ENCODE measurements around the gene FARS2. TPM values are rescaled to one million over a fixed set of nuclear protein-coding genes. Genes with fewer than 3 reads are reported as not detected.
A peak's percentile ranks its signal among the peaks of the same experiment; 100 is the strongest.

The FARS2 gene
- total and polyA plus RNA-seq, 7 experiments from 2014 or later: 16.2 to 28.1 (median 20.8) TPM

DNA sequence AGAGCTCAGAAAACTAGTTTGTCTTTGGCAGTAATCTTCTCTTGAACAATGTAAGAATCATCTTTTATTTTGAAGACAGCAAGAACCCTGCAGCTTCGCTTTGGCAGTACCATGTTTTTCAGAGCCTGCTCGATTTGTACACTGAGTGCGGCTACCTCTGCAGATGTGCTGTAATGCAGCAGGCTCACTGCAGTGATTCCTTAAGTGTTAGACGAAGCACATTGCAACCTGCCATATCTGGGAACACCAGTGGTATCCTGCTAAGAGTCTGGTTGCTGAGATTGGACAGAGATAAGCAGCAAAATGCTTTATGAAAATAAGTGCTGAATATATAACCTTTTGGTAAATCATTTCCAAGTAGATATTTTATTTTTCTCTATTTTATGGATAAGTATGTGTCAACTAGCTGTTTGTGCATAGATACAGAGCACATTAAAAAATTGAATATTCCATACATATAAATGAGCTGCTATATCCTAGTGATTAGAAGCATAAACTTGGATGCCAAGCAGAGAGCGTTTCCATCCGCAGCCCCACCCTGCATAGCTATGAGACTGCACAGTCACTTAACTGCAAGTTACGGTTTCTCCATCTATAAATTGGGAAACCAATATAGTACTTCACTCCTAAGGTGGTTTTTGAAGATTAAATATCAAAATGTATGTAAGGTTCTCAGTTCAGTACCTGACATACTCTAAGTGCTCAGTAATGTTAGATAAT, 328.3 kb downstream of the FARS2 start:
- Mint-ChIP-seq H3K4me3 (no peak overlapping the region), H3K4me1 (peaks cover 0 to 12% (median 0%) of the 10 kb centered on the region in 7 donors), H3K36me3 (peaks cover 0 to 42% (median 21%) of the 10 kb centered on the region in 5 donors), H3K27ac (no peak overlapping the region), H3K9me3 (peaks cover 0 to 14% (median 9%) of the 10 kb centered on the region in 11 donors), H3K27me3 (no peaks in the 10 kb centered on the region)
- ChIA-PET POLR2A (no interaction called here), CTCF (interaction anchor here (1.1 kb wide), 1 partner anchor 32 kb away, joined by 3 read pairs; no protein-coding TSS in a partner anchor)
- ATAC-seq (no peak), DNase-seq (no peak)
- no peaks in the 10 kb centered on the region for H3K27me3 ChIP-seq (ENCODE audit: control insufficient read depth in 2 of 2, insufficient read depth in 2 of 2, low read length in 2 of 2)
- no peaks in the 10 kb centered on the region for H3K9me3 ChIP-seq (ENCODE audit: control insufficient read depth in 2 of 3, low read length in 3 of 3)
- H3K4me1 ChIP-seq (ENCODE audit: control insufficient read depth in 2 of 2, insufficient read depth in 2 of 2, low read length in 2 of 2): no peaks in the 10 kb centered on the region
- intact Hi-C loops (cut with micrococcal nuclease): loop anchor here in 1 of 2 donors (10.0 kb wide), 1 partner anchor 155 kb away; no protein-coding TSS in a partner anchor
- no peaks in the 10 kb centered on the region for H3K36me3 ChIP-seq (ENCODE audit: control insufficient read depth in 2 of 3, insufficient read depth in 3 of 3, low read length in 3 of 3)
- H3K27ac ChIP-seq (ENCODE audit: low read depth, low read length): no peak overlapping the region
- H3K4me3 ChIP-seq (ENCODE audit: low read length): no peak overlapping the region

DNA sequence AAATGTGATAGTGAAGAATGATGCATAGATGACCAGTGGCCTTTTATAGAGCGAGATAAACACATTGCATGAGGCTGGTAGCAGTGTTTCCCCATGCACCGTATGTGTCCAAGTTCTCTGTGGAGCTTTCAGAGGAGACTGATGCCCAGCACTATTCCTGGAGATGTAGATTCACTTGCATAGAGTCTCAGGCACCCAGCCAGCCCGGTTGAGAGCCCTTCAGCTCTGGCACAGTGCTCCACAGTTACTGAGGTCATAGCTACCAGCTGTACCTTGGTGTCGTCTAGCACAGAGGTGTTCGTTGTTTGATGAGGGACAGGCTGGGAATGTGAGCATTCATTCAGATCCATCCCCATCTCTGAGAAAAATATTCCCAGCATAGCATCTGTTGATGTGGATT, 328.9 kb downstream of the FARS2 start:
- POLR2A ChIA-PET: no interaction called here
- no peak for DNase-seq

DNA sequence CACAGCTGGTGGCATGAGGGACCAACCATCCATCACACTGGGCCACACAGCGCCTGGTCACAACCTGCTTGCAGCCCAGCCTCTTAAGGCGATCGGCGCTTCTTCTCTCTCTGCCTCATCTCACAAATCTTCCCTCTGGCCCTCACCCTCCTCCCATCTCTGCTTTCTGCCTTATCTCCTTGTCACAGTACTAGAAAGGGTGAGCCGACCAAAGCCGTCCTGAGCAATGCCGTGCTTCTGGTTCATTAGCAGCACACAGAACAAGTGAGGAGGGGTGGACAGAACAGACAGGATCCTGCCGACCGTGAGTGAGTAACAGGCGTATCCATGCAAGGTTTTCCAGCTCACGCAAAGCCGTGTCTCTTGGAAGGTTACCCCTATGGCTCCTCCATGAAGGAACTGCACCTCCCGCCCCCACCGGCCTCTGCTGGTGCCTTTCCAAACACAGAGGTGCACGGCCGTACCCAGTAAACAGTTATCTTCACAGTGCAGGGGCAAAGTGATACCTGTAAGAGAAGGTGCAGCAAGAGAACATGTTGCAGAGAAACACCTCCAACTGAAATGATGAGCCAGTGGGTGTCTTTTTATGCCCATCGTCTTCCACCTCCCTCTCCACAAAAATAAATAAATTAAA, 331.7 kb downstream of the FARS2 start:
- Mint-ChIP-seq H3K27me3 (no peaks in the 10 kb centered on the region), H3K36me3 (peaks cover 0 to 41% (median 5%) of the 10 kb centered on the region in 5 donors), H3K4me3 (no peak overlapping the region), H3K27ac (peak overlapping the region in 1 of 9 donors; percentile 55), H3K4me1 (peaks cover 0 to 12% (median 0%) of the 10 kb centered on the region in 7 donors), H3K9me3 (no peaks in the 10 kb centered on the region)
- H3K27ac ChIP-seq (ENCODE audit: low read depth, low read length): no peak overlapping the region
- ChIA-PET POLR2A (no interaction called here), CTCF (no interaction called here)
- H3K4me3 ChIP-seq (ENCODE audit: low read length): no peak overlapping the region
- H3K36me3 ChIP-seq (ENCODE audit: control insufficient read depth in 2 of 3, insufficient read depth in 3 of 3, low read length in 3 of 3): no peaks in the 10 kb centered on the region
- DNase-seq (no peak), ATAC-seq (no peak)
- H3K9me3 ChIP-seq (ENCODE audit: control insufficient read depth in 2 of 3, low read length in 3 of 3): no peaks in the 10 kb centered on the region
- no peaks in the 10 kb centered on the region for H3K4me1 ChIP-seq (ENCODE audit: control insufficient read depth in 2 of 2, insufficient read depth in 2 of 2, low read length in 2 of 2)
- intact Hi-C loops (cut with micrococcal nuclease): no loop called here
- no peaks in the 10 kb centered on the region for H3K27me3 ChIP-seq (ENCODE audit: control insufficient read depth in 2 of 2, insufficient read depth in 2 of 2, low read length in 2 of 2)

More for the DNA sequence above, 328.9 kb downstream of the FARS2 start:
- peaks cover 0 to 42% (median 19%) of the 10 kb centered on the region in 5 donors for H3K36me3 Mint-ChIP-seq
- no peak overlapping the region for H3K27ac ChIP-seq (ENCODE audit: low read depth, low read length)
- no peaks in the 10 kb centered on the region for H3K4me1 ChIP-seq (ENCODE audit: control insufficient read depth in 2 of 2, insufficient read depth in 2 of 2, low read length in 2 of 2)
- no peak overlapping the region for H3K4me3 Mint-ChIP-seq
- CTCF ChIA-PET: interaction anchor here (1.1 kb wide), 1 partner anchor 33 kb away, joined by 3 read pairs; no protein-coding TSS in a partner anchor
- peaks cover 0 to 12% (median 0%) of the 10 kb centered on the region in 7 donors for H3K4me1 Mint-ChIP-seq
- intact Hi-C loops (cut with micrococcal nuclease): no loop called here
- H3K27me3 Mint-ChIP-seq: no peaks in the 10 kb centered on the region
- no peak overlapping the region for H3K27ac Mint-ChIP-seq
- no peaks in the 10 kb centered on the region for H3K36me3 ChIP-seq (ENCODE audit: control insufficient read depth in 2 of 3, insufficient read depth in 3 of 3, low read length in 3 of 3)
- H3K9me3 ChIP-seq (ENCODE audit: control insufficient read depth in 2 of 3, low read length in 3 of 3): no peaks in the 10 kb centered on the region
- peaks cover 0 to 14% (median 8%) of the 10 kb centered on the region in 11 donors for H3K9me3 Mint-ChIP-seq
- ATAC-seq: no peak
- no peak overlapping the region for H3K4me3 ChIP-seq (ENCODE audit: low read length)
- H3K27me3 ChIP-seq (ENCODE audit: control insufficient read depth in 2 of 2, insufficient read depth in 2 of 2, low read length in 2 of 2): no peaks in the 10 kb centered on the region

DNA sequence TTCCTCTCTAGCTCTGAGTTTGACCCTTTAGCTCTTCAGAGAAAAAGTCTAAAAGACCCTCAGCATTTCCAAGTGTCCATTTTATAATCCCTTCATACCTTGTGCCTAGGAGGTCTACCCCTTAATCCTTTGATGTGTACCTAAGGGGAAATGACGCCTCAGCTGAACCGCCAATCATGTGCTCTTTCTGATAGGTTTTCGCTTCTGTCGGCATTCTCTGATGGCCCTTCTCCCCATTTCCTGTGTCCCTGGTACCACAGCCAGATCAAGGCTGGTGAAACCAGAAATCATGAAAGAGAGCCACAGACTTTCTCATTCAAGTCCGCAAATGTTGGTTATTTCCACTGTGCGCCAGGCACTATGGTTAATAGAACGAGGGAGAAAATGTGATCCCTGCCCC, 333.9 kb downstream of the FARS2 start:
- no peak for ATAC-seq
- Histone ChIP-seq H3K4me3 (ENCODE audit: low read length) (no peak overlapping the region), H3K36me3 (ENCODE audit: control insufficient read depth in 2 of 3, insufficient read depth in 3 of 3, low read length in 3 of 3) (no peaks in the 10 kb centered on the region), H3K27ac (ENCODE audit: low read depth, low read length) (no peak overlapping the region), H3K9me3 (ENCODE audit: control insufficient read depth in 2 of 3, low read length in 3 of 3) (no peaks in the 10 kb centered on the region), H3K4me1 (ENCODE audit: control insufficient read depth in 2 of 2, insufficient read depth in 2 of 2, low read length in 2 of 2) (no peaks in the 10 kb centered on the region), H3K27me3 (ENCODE audit: control insufficient read depth in 2 of 2, insufficient read depth in 2 of 2, low read length in 2 of 2) (no peaks in the 10 kb centered on the region)
- H3K27me3 Mint-ChIP-seq: no peaks in the 10 kb centered on the region
- no peak for DNase-seq
- peaks cover 0 to 49% (median 11%) of the 10 kb centered on the region in 5 donors for H3K36me3 Mint-ChIP-seq
- intact Hi-C loops (cut with micrococcal nuclease): no loop called here
- H3K4me3 Mint-ChIP-seq: no peak overlapping the region
- no peaks in the 10 kb centered on the region for H3K9me3 Mint-ChIP-seq
- ChIA-PET POLR2A (no interaction called here), CTCF (no interaction called here)
- peaks cover 0 to 4% (median 0%) of the 10 kb centered on the region in 7 donors for H3K4me1 Mint-ChIP-seq
- H3K27ac Mint-ChIP-seq: peak overlapping the region in 1 of 9 donors; percentile 59

DNA sequence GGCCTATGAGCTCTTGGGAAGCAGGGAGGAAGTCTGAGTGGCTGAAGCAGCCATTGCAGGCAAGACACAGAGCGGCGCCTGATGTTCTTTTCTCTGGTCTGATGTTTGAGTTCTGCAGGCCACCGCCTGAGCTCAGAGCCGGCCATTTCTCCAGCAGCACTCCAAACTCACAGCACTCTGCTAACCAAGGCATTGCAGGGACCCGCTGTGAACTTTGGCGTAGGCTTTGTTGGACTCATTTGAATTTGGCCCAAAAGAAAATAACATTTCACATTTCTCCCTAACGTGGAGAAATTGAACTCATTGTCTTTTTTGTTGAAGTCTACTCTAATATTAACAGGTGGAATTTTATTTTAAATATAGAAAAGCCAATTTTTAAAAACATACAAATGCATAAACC, 336.1 kb downstream of the FARS2 start:
- no peak overlapping the region for H3K4me3 Mint-ChIP-seq
- no peak for DNase-seq
- H3K4me1 Mint-ChIP-seq: peaks cover 0 to 4% (median 0%) of the 10 kb centered on the region in 7 donors
- Histone ChIP-seq H3K9me3 (ENCODE audit: control insufficient read depth in 2 of 3, low read length in 3 of 3) (no peaks in the 10 kb centered on the region), H3K4me3 (ENCODE audit: low read length) (no peak overlapping the region), H3K27ac (ENCODE audit: low read depth, low read length) (no peak overlapping the region), H3K27me3 (ENCODE audit: control insufficient read depth in 2 of 2, insufficient read depth in 2 of 2, low read length in 2 of 2) (no peaks in the 10 kb centered on the region), H3K36me3 (ENCODE audit: control insufficient read depth in 2 of 3, insufficient read depth in 3 of 3, low read length in 3 of 3) (no peaks in the 10 kb centered on the region), H3K4me1 (ENCODE audit: control insufficient read depth in 2 of 2, insufficient read depth in 2 of 2, low read length in 2 of 2) (no peaks in the 10 kb centered on the region)
- H3K36me3 Mint-ChIP-seq: peaks cover 0 to 48% (median 15%) of the 10 kb centered on the region in 5 donors
- intact Hi-C loops (cut with micrococcal nuclease): no loop called here
- CTCF ChIA-PET: no interaction called here
- H3K27me3 Mint-ChIP-seq: no peaks in the 10 kb centered on the region
- ATAC-seq: no peak
- POLR2A ChIA-PET: no interaction called here
- peaks cover 0 to 1% (median 0%) of the 10 kb centered on the region in 11 donors for H3K9me3 Mint-ChIP-seq
- no peak overlapping the region for H3K27ac Mint-ChIP-seq

DNA sequence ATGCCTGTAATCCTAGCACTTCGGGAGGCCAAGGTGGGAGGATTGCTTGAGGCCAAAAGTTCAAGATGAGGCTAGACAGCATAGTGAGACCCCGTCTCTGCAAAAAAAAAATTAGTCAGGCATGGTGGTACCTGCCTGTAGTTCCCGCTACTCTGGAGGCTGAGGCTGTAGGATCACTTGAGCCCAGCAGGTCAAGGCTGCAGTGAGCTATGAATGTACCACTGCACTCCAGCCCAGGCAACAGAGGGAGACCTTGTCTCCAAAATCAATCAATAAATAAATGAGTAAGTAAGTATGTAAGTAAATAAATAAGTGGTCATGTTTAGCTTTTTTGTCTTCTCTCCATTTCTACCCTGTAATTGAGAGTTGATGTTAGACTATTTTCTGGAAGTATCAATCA, 336.8 kb downstream of the FARS2 start:
- Mint-ChIP-seq H3K4me1 (peaks cover 0 to 4% (median 0%) of the 10 kb centered on the region in 7 donors), H3K9me3 (peaks cover 0 to 1% (median 0%) of the 10 kb centered on the region in 11 donors), H3K4me3 (no peak overlapping the region), H3K36me3 (peaks cover 0 to 47% (median 13%) of the 10 kb centered on the region in 5 donors), H3K27me3 (no peaks in the 10 kb centered on the region), H3K27ac (no peak overlapping the region)
- no peak overlapping the region for H3K27ac ChIP-seq (ENCODE audit: low read depth, low read length)
- DNase-seq (no peak), ATAC-seq (no peak)
- intact Hi-C loops (cut with micrococcal nuclease): no loop called here
- H3K9me3 ChIP-seq (ENCODE audit: control insufficient read depth in 2 of 3, low read length in 3 of 3): no peaks in the 10 kb centered on the region
- no peaks in the 10 kb centered on the region for H3K27me3 ChIP-seq (ENCODE audit: control insufficient read depth in 2 of 2, insufficient read depth in 2 of 2, low read length in 2 of 2)
- H3K36me3 ChIP-seq (ENCODE audit: control insufficient read depth in 2 of 3, insufficient read depth in 3 of 3, low read length in 3 of 3): no peaks in the 10 kb centered on the region
- ChIA-PET CTCF (no interaction called here), POLR2A (no interaction called here)
- H3K4me1 ChIP-seq (ENCODE audit: control insufficient read depth in 2 of 2, insufficient read depth in 2 of 2, low read length in 2 of 2): no peaks in the 10 kb centered on the region
- no peak overlapping the region for H3K4me3 ChIP-seq (ENCODE audit: low read length)

All from naive thymus-derived CD4-positive, alpha-beta T cell (primary cell).